Fibroblast of lung (primary cell): ENCODE measurements around the gene ZBTB2.

ENCODE experiments used
- CTCF ChIP-seq, 2 donors: IDR thresholded peaks in 1 of 2; conservative IDR thresholded peaks in 1 of 2; 1 replicate in 1 of 2; 2 replicates in 1 of 2; pipeline ENCODE4 v1.5.1; 2011 to 2012; ENCODE audit warnings: low read length in 2 of 2, control low read depth in 1 of 2, inconsistent platforms in 1 of 2, low read depth in 1 of 2, mild to moderate bottlenecking in 1 of 2
- EZH2 ChIP-seq: IDR thresholded peaks from 2 replicates; pipeline ENCODE4 v1.5.1; 2012; ENCODE audit warnings: low read length, control low read depth, mild to moderate bottlenecking; ENCODE audit errors: missing control alignments

- TF ChIP-seq CTCF (conservative IDR thresholded peaks at IDR 0.05 in 1 of 2, IDR thresholded peaks at IDR 0.05 in 1 of 2; ENCODE audit: low read depth in 1 of 2, low read length in 2 of 2) (no peak), EZH2 (no peak)
Measured at GRCh38 chr6:151351146-151351700, 40.1 kb downstream of the ZBTB2 start.
